Measurements from ENCODE around the gene TBC1D19.

Gene TBC1D19

DNA sequence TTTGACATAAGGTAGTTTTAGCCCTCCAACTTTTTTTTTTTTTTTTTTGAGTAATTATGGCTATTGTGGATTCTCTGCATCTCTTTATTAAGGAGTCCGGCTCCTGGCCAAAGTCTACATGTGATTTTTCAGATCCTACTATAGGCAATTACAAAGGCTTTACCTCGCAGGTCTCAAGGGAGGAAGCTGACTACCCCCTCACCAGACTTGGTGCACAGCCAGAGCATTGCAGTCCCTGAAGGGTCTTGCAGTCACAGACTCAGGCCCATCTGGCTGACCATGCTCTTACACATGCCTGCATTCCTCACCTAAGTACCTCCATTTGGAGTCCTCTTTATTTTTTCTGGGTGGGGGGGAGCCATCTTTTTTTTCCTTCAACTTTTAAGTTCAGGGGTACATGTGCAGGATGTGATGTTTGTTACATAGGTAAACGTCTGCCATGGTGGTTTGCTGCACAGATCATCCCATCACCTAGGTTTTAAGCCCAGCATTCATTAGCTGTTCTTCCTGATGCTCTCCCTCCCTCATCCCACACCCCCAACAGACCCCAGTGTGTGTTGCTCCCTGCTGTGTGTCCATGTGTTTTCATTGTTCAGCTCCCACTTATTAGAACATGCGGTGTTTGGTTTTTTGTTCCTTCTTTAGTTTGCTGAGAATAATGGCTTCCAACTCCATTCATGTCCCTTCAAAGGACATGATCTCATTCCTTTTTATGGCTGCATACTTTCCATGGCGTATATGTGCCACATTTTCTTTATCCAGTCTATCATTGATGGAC is 188.4 kb downstream of the TBC1D19 start:
- Histone ChIP-seq H3K9me2 (replicated peaks; ENCODE audit: control insufficient read depth, low read length) (no peaks in the 10 kb centered on the region), H3K4me2 (ENCODE audit: low read length) (no peak overlapping the region), H3K36me3 (ENCODE audit: control insufficient read depth, low read length) (no peaks in the 10 kb centered on the region), H4K20me1 (ENCODE audit: control insufficient read depth, insufficient read depth, low read depth, low read length) (no peaks in the 10 kb centered on the region), H3K9me3 (ENCODE audit: control insufficient read depth, insufficient read depth, low read length) (no peaks in the 10 kb centered on the region), H3K79me2 (ENCODE audit: control insufficient read depth, low read length) (no peaks in the 10 kb centered on the region), H3K27ac (ENCODE audit: low read depth, low read length) (no peak overlapping the region), H3K27me3 (ENCODE audit: control insufficient read depth, low read length) (no peaks in the 10 kb centered on the region), H3K4me1 (ENCODE audit: control insufficient read depth, low read length) (no peaks in the 10 kb centered on the region), H3K4me3 (ENCODE audit: low read length) (no peak overlapping the region), H3F3A (ENCODE audit: control insufficient read depth, insufficient read depth) (no peaks in the 10 kb centered on the region)
- TF ChIP-seq EZH2phosphoT487 (IDR thresholded peaks at IDR 0.05; ENCODE audit: borderline replicate concordance, low read length): no peak
- TF ChIP-seq, protein P1, sequence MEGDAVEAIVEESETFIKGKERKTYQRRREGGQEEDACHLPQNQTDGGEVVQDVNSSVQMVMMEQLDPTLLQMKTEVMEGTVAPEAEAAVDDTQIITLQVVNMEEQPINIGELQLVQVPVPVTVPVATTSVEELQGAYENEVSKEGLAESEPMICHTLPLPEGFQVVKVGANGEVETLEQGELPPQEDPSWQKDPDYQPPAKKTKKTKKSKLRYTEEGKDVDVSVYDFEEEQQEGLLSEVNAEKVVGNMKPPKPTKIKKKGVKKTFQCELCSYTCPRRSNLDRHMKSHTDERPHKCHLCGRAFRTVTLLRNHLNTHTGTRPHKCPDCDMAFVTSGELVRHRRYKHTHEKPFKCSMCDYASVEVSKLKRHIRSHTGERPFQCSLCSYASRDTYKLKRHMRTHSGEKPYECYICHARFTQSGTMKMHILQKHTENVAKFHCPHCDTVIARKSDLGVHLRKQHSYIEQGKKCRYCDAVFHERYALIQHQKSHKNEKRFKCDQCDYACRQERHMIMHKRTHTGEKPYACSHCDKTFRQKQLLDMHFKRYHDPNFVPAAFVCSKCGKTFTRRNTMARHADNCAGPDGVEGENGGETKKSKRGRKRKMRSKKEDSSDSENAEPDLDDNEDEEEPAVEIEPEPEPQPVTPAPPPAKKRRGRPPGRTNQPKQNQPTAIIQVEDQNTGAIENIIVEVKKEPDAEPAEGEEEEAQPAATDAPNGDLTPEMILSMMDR (IDR thresholded peaks at IDR 0.05; ENCODE audit: low read depth, low read length, poor library complexity, severe bottlenecking): no peak

DNA sequence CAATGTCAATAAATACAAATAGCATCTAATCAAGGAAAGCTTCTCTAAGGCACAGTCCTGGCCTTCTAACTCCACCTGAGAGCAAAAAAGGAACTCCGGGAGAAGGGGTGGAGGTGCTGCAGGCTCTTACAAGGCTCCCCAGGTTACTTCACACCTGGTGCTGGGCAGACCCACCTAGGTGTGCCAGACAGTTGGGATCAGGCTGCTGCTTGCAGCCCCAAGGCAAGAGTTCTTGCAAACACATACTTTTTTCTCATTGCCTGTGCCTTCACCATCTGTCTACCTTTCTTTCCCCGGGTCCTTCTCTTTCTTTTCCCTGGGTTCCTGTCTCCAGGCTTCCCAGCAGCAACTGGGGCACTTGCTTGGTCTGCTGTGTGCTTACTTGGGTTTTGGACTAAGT is 195.3 kb downstream of the TBC1D19 start:
- H3K4me2 ChIP-seq (ENCODE audit: low read length): no peak overlapping the region
- H3K4me1 ChIP-seq (ENCODE audit: control insufficient read depth, low read length): peaks cover 10% of the 10 kb centered on the region
- H3K27ac ChIP-seq (ENCODE audit: low read depth, low read length): no peak overlapping the region
- no peaks in the 10 kb centered on the region for H3F3A ChIP-seq (ENCODE audit: control insufficient read depth, insufficient read depth)
- no peaks in the 10 kb centered on the region for H3K27me3 ChIP-seq (ENCODE audit: control insufficient read depth, low read length)
- H3K9me3 ChIP-seq (ENCODE audit: control insufficient read depth, insufficient read depth, low read length): no peaks in the 10 kb centered on the region
- no peaks in the 10 kb centered on the region for H3K9me2 ChIP-seq (replicated peaks; ENCODE audit: control insufficient read depth, low read length)
- H4K20me1 ChIP-seq (ENCODE audit: control insufficient read depth, insufficient read depth, low read depth, low read length): no peaks in the 10 kb centered on the region
- TF ChIP-seq, protein P1 (IDR thresholded peaks at IDR 0.05; ENCODE audit: low read depth, low read length, poor library complexity, severe bottlenecking): no peak
- no peak for TF ChIP-seq EZH2phosphoT487 (IDR thresholded peaks at IDR 0.05; ENCODE audit: borderline replicate concordance, low read length)
- no peak overlapping the region for H3K4me3 ChIP-seq (ENCODE audit: low read length)
- H3K79me2 ChIP-seq (ENCODE audit: control insufficient read depth, low read length): no peaks in the 10 kb centered on the region
- no peaks in the 10 kb centered on the region for H3K36me3 ChIP-seq (ENCODE audit: control insufficient read depth, low read length)

DNA sequence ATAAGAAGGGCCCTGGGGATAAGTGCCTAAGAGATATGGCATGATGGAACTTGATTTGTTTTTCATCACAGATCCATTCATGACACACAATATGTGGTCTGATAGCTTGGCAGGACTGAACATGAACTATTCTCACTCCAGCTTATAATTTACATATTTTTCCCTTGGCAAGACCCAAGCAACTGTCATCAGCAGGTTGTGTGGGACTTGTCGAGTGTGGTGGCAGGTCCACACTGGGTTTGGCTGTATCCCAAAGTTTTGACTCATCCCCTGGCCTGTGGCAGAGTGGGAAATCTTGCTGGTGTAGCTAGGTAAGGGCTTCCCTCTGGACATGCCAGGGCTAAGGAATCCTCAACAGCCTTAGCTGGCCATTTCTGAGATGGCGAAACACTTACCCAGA is 195.8 kb downstream of the TBC1D19 start:
- TF ChIP-seq EZH2phosphoT487 (IDR thresholded peaks at IDR 0.05; ENCODE audit: borderline replicate concordance, low read length): no peak
- TF ChIP-seq, protein P1 (IDR thresholded peaks at IDR 0.05; ENCODE audit: low read depth, low read length, poor library complexity, severe bottlenecking): no peak
- Histone ChIP-seq H3K4me1 (ENCODE audit: control insufficient read depth, low read length) (peaks cover 10% of the 10 kb centered on the region), H3K27me3 (ENCODE audit: control insufficient read depth, low read length) (no peaks in the 10 kb centered on the region), H3K9me3 (ENCODE audit: control insufficient read depth, insufficient read depth, low read length) (no peaks in the 10 kb centered on the region), H3K36me3 (ENCODE audit: control insufficient read depth, low read length) (no peaks in the 10 kb centered on the region), H3K9me2 (replicated peaks; ENCODE audit: control insufficient read depth, low read length) (no peaks in the 10 kb centered on the region), H3F3A (ENCODE audit: control insufficient read depth, insufficient read depth) (no peaks in the 10 kb centered on the region), H3K79me2 (ENCODE audit: control insufficient read depth, low read length) (no peaks in the 10 kb centered on the region), H4K20me1 (ENCODE audit: control insufficient read depth, insufficient read depth, low read depth, low read length) (no peaks in the 10 kb centered on the region), H3K4me3 (ENCODE audit: low read length) (no peak overlapping the region), H3K4me2 (ENCODE audit: low read length) (no peak overlapping the region), H3K27ac (ENCODE audit: low read depth, low read length) (no peak overlapping the region)

Data from DOHH2 (cell line).